OCI-LY1 (cell line): ENCODE measurements around the gene MAGI2.

ENCODE experiments used
- CTCF ChIP-seq: fragments of 200-600 bp; sonication (generic), shearing (Covaris generic); IDR thresholded peaks from 2 replicates; pipeline ENCODE4 v1.5.1; 2017; ENCODE audit warnings: mild to moderate bottlenecking, antibody characterized with exemption, low read length, moderate library complexity, mixed read lengths
- EZH2 ChIP-seq: fragments of 200-600 bp; sonication (generic), shearing (Covaris generic); IDR thresholded peaks from 2 replicates; pipeline ENCODE4 v1.8.0; 2017; ENCODE audit warnings: borderline replicate concordance, mixed run types, mild to moderate bottlenecking, antibody characterized with exemption, low read length, moderate library complexity, mixed read lengths

DNA sequence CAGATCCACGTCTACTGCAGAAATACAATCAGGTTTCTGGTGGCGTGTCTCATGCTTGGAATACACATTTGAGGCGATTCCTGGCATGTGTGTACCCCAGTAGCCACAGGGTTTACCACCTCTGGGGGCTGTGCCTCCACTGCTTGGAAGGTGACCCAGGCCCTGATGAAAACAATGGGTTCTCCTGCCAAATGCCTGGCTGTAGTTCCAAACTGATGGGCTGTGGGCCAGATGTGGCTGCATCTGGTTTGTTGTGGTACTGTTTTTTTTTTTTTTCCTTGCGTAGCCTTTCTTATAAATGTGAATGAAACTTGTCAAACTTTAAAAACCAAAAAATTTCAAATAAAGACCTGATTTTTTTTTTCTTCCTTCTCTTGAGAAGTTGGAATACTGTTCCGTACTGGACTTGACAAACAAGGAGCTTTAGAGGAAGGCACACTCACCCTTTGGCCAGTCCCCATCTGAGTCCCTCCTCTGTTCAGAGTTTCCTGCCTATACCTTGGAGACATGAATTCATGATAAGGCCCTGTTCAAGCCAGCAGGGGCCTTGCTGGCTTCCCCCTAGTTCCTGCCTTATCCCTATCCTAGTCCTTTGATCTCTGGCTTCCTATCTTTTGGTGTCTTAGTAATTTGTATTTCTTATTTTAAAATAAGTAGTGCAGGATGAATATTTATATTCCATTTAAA is 1437.8 kb downstream of the MAGI2 start:
- TF ChIP-seq CTCF (no peak), EZH2 (no peak)
